ENCODE results near the gene ACTL10. TPM values are rescaled to one million over a fixed set of nuclear protein-coding genes. Genes with fewer than 3 reads are reported as not detected.

The ACTL10 gene
- total RNA-seq, 1 experiment from 2014 or later = 2.5 TPM

GRCh38 chr20:33650753-33651561, 15.8 kb upstream of the ACTL10 start:
- Histone ChIP-seq H3K27me3 (ENCODE audit: low read length) (no peaks in the 10 kb centered on the region), H3K27ac (ENCODE audit: low read length) (0 out of 2 replicates have a peak overlapping the region, but pooled peaks have one; percentile 14), H3K4me1 (ENCODE audit: low read length) (peaks cover 23% of the 10 kb centered on the region), H3K9me2 (replicated peaks; ENCODE audit: insufficient read depth, low read length) (no peaks in the 10 kb centered on the region), H3K4me2 (ENCODE audit: low read depth, low read length, poor library complexity, severe bottlenecking) (no peak overlapping the region), H3K9ac (ENCODE audit: low read length) (no peak overlapping the region), H2AFZ (ENCODE audit: low read length) (no peak overlapping the region), H3K9me3 (ENCODE audit: low read length) (no peaks in the 10 kb centered on the region), H4K20me1 (ENCODE audit: insufficient read depth, low read depth, low read length) (no peaks in the 10 kb centered on the region), H3K36me3 (ENCODE audit: insufficient read depth, low read length) (0 out of 2 replicates have a peak, but pooled peaks cover 4% of the 10 kb centered on the region), H3K79me2 (ENCODE audit: low read length) (no peaks in the 10 kb centered on the region), H3K4me3 (ENCODE audit: low read length) (no peak overlapping the region)
- DNase-seq = no peak

GRCh38 chr20:33651562-33652048, 15.1 kb upstream of the ACTL10 start:
- H3K79me2 ChIP-seq (ENCODE audit: low read length) = no peaks in the 10 kb centered on the region
- H3K9ac ChIP-seq (ENCODE audit: low read length) = no peak overlapping the region
- H3K36me3 ChIP-seq (ENCODE audit: insufficient read depth, low read length) = 0 out of 2 replicates have a peak, but pooled peaks cover 4% of the 10 kb centered on the region

GRCh38 chr20:33653218-33653899, 13.4 kb upstream of the ACTL10 start:
- Histone ChIP-seq H4K20me1 (ENCODE audit: insufficient read depth, low read depth, low read length) (no peaks in the 10 kb centered on the region), H2AFZ (ENCODE audit: low read length) (no peak overlapping the region), H3K79me2 (ENCODE audit: low read length) (no peaks in the 10 kb centered on the region), H3K4me1 (ENCODE audit: low read length) (peaks cover 26% of the 10 kb centered on the region), H3K27me3 (ENCODE audit: low read length) (no peaks in the 10 kb centered on the region), H3K4me3 (ENCODE audit: low read length) (no peak overlapping the region), H3K9me3 (ENCODE audit: low read length) (no peaks in the 10 kb centered on the region), H3K36me3 (ENCODE audit: insufficient read depth, low read length) (no peaks in the 10 kb centered on the region), H3K9me2 (replicated peaks; ENCODE audit: insufficient read depth, low read length) (no peaks in the 10 kb centered on the region), H3K4me2 (ENCODE audit: low read depth, low read length, poor library complexity, severe bottlenecking) (no peak overlapping the region), H3K9ac (ENCODE audit: low read length) (peak overlapping the region; percentile 16; the same call in 1 of the 2 replicates), H3K27ac (ENCODE audit: low read length) (peak overlapping the region; percentile 73)
- DNase-seq = peak; percentile 84

More at GRCh38 chr20:33651562-33652048, 15.1 kb upstream of the ACTL10 start:
- no peak for DNase-seq
- H3K4me1 ChIP-seq (ENCODE audit: low read length) = peaks cover 23% of the 10 kb centered on the region
- no peaks in the 10 kb centered on the region for H3K27me3 ChIP-seq (ENCODE audit: low read length)
- no peaks in the 10 kb centered on the region for H3K9me3 ChIP-seq (ENCODE audit: low read length)
- no peak overlapping the region for H2AFZ ChIP-seq (ENCODE audit: low read length)
- no peaks in the 10 kb centered on the region for H3K9me2 ChIP-seq (replicated peaks; ENCODE audit: insufficient read depth, low read length)
- no peaks in the 10 kb centered on the region for H4K20me1 ChIP-seq (ENCODE audit: insufficient read depth, low read depth, low read length)
- no peak overlapping the region for H3K4me3 ChIP-seq (ENCODE audit: low read length)
- H3K4me2 ChIP-seq (ENCODE audit: low read depth, low read length, poor library complexity, severe bottlenecking) = no peak overlapping the region
- H3K27ac ChIP-seq (ENCODE audit: low read length) = peak overlapping the region; percentile 73; the same call in 1 of the 2 replicates

- H3K9me2 ChIP-seq (replicated peaks; ENCODE audit: insufficient read depth, low read length) = no peaks in the 10 kb centered on the region
- no peaks in the 10 kb centered on the region for H3K9me3 ChIP-seq (ENCODE audit: low read length)
- no peaks in the 10 kb centered on the region for H3K36me3 ChIP-seq (ENCODE audit: insufficient read depth, low read length)
- H2AFZ ChIP-seq (ENCODE audit: low read length) = no peak overlapping the region
- no peak overlapping the region for H3K4me3 ChIP-seq (ENCODE audit: low read length)
- no peak overlapping the region for H3K9ac ChIP-seq (ENCODE audit: low read length)
- no peaks in the 10 kb centered on the region for H4K20me1 ChIP-seq (ENCODE audit: insufficient read depth, low read depth, low read length)
- H3K79me2 ChIP-seq (ENCODE audit: low read length) = no peaks in the 10 kb centered on the region
- H3K27me3 ChIP-seq (ENCODE audit: low read length) = no peaks in the 10 kb centered on the region
- H3K27ac ChIP-seq (ENCODE audit: low read length) = no peak overlapping the region; the same call in 1 of the 2 replicates
- peaks cover 26% of the 10 kb centered on the region for H3K4me1 ChIP-seq (ENCODE audit: low read length)
- no peak overlapping the region for H3K4me2 ChIP-seq (ENCODE audit: low read depth, low read length, poor library complexity, severe bottlenecking)
- peak; percentile 53 for DNase-seq
These were observed 12.7 kb upstream of the ACTL10 start for GRCh38 chr20:33653900-33654596.

GRCh38 chr20:33654680-33655161, 12.0 kb upstream of the ACTL10 start:
- Histone ChIP-seq H4K20me1 (ENCODE audit: insufficient read depth, low read depth, low read length) (no peaks in the 10 kb centered on the region), H2AFZ (ENCODE audit: low read length) (no peak overlapping the region), H3K4me3 (ENCODE audit: low read length) (no peak overlapping the region), H3K4me2 (ENCODE audit: low read depth, low read length, poor library complexity, severe bottlenecking) (no peak overlapping the region), H3K9ac (ENCODE audit: low read length) (no peak overlapping the region), H3K9me3 (ENCODE audit: low read length) (no peaks in the 10 kb centered on the region), H3K9me2 (replicated peaks; ENCODE audit: insufficient read depth, low read length) (no peaks in the 10 kb centered on the region), H3K79me2 (ENCODE audit: low read length) (no peaks in the 10 kb centered on the region), H3K27ac (ENCODE audit: low read length) (no peak overlapping the region), H3K36me3 (ENCODE audit: insufficient read depth, low read length) (no peaks in the 10 kb centered on the region), H3K27me3 (ENCODE audit: low read length) (no peaks in the 10 kb centered on the region), H3K4me1 (ENCODE audit: low read length) (peaks cover 26% of the 10 kb centered on the region)
- no peak for DNase-seq

GRCh38 chr20:33655164-33655563, 11.6 kb upstream of the ACTL10 start:
- no peaks in the 10 kb centered on the region for H3K27me3 ChIP-seq (ENCODE audit: low read length)

GRCh38 chr20:33656010-33656782, 10.5 kb upstream of the ACTL10 start:
- Histone ChIP-seq H4K20me1 (ENCODE audit: insufficient read depth, low read depth, low read length) (no peaks in the 10 kb centered on the region), H3K79me2 (ENCODE audit: low read length) (no peaks in the 10 kb centered on the region), H3K4me3 (ENCODE audit: low read length) (no peak overlapping the region), H3K4me1 (ENCODE audit: low read length) (peaks cover 26% of the 10 kb centered on the region), H3K27ac (ENCODE audit: low read length) (no peak overlapping the region), H3K36me3 (ENCODE audit: insufficient read depth, low read length) (no peaks in the 10 kb centered on the region), H3K9me2 (replicated peaks; ENCODE audit: insufficient read depth, low read length) (no peaks in the 10 kb centered on the region), H2AFZ (ENCODE audit: low read length) (no peak overlapping the region), H3K27me3 (ENCODE audit: low read length) (no peaks in the 10 kb centered on the region), H3K9ac (ENCODE audit: low read length) (no peak overlapping the region), H3K9me3 (ENCODE audit: low read length) (no peaks in the 10 kb centered on the region), H3K4me2 (ENCODE audit: low read depth, low read length, poor library complexity, severe bottlenecking) (no peak overlapping the region)
- no peak for DNase-seq

More at GRCh38 chr20:33655164-33655563, 11.6 kb upstream of the ACTL10 start:
- no peak for DNase-seq
- Histone ChIP-seq H3K4me3 (ENCODE audit: low read length) (no peak overlapping the region), H3K9me2 (replicated peaks; ENCODE audit: insufficient read depth, low read length) (no peaks in the 10 kb centered on the region), H3K9me3 (ENCODE audit: low read length) (no peaks in the 10 kb centered on the region), H3K79me2 (ENCODE audit: low read length) (no peaks in the 10 kb centered on the region), H4K20me1 (ENCODE audit: insufficient read depth, low read depth, low read length) (no peaks in the 10 kb centered on the region), H3K4me1 (ENCODE audit: low read length) (peaks cover 26% of the 10 kb centered on the region), H2AFZ (ENCODE audit: low read length) (no peak overlapping the region), H3K4me2 (ENCODE audit: low read depth, low read length, poor library complexity, severe bottlenecking) (no peak overlapping the region), H3K36me3 (ENCODE audit: insufficient read depth, low read length) (no peaks in the 10 kb centered on the region), H3K27ac (ENCODE audit: low read length) (no peak overlapping the region), H3K9ac (ENCODE audit: low read length) (no peak overlapping the region)
